Activated gamma-delta T cell treated with anti-CD3 and anti-CD28 coated beads, Interleukin-2, amount 50 U/mL, for 16 hours (primary cell): ENCODE data around the gene PFN4.
A peak's percentile ranks its signal among the peaks of the same experiment; 100 is the strongest.
"Not testable (repeated sequence)": the region's sequence is repeated elsewhere in the genome, so short reads cannot be mapped to it uniquely, and the experiment has no call there.

Source experiments
- DNase-seq: peaks from one replicate; pipeline ENCODE4 v3.0.0-alpha.2; 2020; ENCODE audit warnings: low read depth

PFN4 gene

GRCh38 chr2:24111407-24111901, 11.7 kb downstream of the PFN4 start:
- no peak for DNase-seq

DNA sequence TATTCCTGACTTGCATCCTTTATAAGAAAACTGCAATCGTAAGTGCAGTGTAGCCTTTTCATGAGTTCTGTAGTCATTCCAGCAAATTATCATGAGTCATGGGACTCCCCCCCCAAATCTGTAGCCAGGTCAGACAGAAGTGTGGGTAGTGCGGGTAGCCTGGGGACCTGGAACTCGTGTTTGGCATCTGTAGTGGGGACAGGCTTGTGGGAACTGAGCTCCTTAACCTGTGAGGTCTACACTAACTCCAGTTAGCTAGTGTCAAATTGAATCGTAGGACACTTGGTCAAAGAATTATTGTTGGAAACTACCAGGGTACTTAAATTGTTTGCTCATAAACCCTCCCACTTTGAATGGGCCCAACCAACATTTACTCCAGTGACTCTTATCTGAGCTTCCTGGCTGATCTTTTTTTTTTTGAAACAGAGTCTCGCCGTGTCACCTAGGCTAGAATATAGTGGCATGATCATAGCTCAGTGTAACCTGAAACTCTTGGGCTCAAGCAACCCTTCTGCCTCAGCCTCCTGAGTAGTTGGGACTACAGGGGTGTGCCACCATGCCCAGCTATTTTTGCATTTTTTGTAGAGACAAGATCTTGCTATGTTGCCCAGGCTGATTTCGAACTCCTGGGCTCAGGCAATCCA, 12.4 kb downstream of the PFN4 start:
- no peak for DNase-seq

GRCh38 chr2:24109431-24109830, 13.7 kb downstream of the PFN4 start:
- not testable (repeated sequence) for DNase-seq

GRCh38 chr2:24107336-24107735, 15.8 kb downstream of the PFN4 start:
- DNase-seq = no peak

GRCh38 chr2:24106786-24107185, 16.3 kb downstream of the PFN4 start:
- no peak for DNase-seq

- DNase-seq = no peak
Observed at GRCh38 chr2:24105816-24106215, 17.3 kb downstream of the PFN4 start.

DNA sequence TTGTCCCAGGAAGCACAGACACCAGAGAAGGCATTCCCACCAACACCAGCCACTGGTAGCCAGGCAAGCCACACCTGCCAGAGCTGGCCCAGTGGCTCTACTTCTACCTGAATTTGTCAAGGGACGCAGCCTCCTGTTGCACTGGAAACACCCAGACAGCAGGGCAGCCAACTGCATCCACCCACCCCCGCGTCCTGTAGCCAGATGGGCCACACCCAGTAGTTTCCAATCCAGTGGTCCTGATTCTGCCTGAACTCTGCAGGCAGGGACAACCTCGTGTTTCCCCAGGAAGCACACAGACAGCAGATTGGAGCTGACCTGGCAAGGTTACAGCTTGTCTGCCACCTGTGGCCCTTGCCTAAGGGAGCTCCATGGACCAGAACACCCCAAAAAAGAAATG, 18.2 kb downstream of the PFN4 start:
- DNase-seq = no peak

- DNase-seq = no peak
Observed at GRCh38 chr2:24104110-24104650, 19.0 kb downstream of the PFN4 start.

DNA sequence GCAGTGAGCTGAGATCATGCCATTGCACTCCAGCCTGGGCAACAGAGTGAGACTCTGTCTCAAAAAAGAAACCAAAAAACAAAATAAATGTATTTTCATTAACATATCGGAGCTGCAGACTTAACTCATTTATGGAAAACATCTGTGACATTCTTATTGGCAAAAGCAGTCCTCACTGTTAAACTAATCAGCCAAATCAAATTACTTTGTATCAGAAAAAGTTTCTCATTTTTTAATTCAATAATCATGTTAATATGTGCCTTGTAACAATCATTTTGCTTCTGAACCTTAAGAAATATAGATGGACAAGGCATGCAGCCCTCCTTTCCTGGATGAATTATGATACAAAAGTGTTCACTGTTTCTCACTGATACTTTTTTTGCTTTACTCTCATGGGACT, 20.5 kb downstream of the PFN4 start:
- DNase-seq = no peak

DNA sequence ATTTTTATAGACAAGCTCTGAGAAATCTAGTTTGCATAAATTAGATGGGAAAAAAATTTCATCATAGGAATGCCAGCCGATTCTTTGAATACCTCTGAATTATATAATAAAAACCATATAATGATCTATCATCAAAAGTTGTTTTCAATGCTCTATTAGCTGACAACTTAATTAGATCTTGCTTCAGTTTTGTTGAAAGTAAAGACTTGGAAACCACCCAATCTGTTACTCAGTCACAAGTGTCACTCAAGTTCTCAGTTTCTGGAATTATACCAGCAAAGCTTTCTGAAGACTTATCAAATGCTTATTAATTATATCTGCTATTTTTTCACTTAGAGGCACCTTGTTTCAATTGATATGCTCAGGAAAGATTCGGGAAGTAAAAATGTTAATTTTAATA, 21.1 kb downstream of the PFN4 start:
- DNase-seq = no peak

- not testable (repeated sequence) for DNase-seq
Observed at GRCh38 chr2:24100732-24101131, 22.4 kb downstream of the PFN4 start.

DNA sequence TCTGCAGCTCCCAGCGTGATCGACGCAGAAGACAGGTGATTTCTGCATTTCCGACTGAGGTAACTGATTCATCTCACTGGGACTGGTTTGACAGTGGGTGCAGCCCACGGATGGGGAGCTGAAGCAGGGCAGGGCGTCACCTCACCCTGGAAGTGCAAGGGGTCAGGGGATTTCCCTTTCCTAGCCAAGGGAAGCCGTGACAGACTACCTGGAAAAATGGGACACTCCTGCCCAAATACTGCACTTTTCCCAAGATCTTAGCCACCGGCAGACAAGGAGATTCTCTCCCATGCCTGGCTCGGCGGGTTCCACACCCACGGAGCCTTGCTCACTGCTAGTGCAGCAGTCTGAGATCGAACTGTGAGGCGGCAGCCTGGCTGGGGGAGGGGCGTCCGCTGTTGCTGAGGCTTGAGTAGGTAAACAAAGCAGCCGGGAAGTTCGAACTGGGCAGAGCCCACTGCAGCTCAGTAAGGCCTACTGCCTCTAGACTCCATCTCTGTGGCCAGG, 27.9 kb downstream of the PFN4 start:
- DNase-seq = not testable (repeated sequence)

DNA sequence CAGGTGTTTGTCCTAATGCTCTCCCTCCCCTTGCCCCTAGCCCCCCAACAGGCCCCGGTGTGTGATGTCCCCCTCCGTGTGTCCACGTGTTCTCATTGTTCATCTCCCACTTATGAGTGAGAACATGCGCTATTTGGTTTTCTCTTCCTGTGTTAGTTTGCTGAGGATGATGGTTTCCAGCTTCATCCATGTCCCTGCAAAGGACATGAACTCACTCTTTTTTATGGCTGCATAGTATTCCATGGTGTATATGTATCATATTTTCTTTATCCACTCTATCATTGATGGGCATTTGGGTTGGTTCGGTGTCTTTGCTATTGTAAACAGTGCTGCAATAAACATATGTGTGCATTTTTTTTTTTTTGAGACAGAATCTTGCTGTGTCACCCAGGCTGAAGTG, 29.9 kb downstream of the PFN4 start:
- not testable (repeated sequence) for DNase-seq

DNA sequence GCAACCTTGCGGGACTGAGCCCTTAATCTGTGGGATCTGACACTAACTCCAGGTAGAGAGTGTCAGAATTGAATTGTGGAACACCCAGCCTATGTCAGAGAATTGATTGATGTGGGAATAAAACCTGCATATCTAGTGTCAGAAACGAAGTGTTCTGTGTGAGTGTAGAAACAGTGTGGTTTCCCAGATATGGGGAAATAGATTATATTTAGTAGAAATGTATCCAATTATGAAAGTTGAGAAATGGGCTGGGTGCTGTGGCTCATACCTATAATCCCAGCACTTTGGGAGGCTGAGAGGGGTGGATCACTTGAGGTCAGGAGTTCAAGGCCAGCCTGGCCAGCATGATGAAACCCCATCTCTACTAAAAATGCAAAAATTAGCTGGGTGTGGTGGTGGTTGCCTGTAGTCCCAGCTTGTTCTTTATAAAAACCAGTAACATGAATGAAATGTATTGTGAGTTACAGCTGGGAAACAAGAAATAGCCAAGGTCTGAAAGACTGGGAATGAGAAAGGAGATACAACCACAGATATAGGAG, 34.2 kb downstream of the PFN4 start:
- DNase-seq = no peak

GRCh38 chr2:24087032-24087431, 36.1 kb downstream of the PFN4 start:
- DNase-seq = no peak

DNA sequence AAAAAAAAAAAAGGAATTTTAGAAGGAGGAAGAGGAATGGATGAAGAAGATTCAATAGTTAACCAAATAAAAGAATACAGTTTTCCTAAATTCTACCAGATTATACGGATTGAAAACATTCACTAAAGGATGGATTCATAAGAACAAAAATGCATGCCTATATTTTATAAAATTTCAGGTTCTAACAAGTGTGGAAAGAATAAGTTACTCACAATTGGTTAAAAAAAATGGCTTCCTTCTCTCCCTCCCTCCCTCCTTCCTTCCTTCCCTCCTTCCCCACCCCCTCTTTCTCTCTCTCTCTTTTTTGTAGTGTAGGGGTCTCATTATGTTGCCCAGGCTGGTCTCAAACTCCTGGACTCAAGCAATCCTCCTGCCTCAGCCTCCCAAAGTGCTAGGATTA, 36.9 kb downstream of the PFN4 start:
- DNase-seq = no peak

DNA sequence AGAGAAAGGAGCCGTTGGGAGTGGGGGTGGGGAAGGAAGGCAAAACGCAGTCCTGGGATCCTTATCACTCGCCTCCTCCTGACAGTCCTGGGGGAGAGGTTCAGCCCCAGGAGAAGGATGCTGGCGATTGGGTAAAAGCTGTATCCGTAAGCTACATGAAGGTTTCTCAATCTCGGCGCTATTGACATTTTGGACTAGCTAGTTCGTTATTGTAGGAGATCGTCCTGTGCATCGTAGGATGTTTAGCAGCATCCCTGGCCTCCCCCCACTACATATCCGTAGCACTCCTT, 38.0 kb downstream of the PFN4 start:
- DNase-seq = no peak

DNA sequence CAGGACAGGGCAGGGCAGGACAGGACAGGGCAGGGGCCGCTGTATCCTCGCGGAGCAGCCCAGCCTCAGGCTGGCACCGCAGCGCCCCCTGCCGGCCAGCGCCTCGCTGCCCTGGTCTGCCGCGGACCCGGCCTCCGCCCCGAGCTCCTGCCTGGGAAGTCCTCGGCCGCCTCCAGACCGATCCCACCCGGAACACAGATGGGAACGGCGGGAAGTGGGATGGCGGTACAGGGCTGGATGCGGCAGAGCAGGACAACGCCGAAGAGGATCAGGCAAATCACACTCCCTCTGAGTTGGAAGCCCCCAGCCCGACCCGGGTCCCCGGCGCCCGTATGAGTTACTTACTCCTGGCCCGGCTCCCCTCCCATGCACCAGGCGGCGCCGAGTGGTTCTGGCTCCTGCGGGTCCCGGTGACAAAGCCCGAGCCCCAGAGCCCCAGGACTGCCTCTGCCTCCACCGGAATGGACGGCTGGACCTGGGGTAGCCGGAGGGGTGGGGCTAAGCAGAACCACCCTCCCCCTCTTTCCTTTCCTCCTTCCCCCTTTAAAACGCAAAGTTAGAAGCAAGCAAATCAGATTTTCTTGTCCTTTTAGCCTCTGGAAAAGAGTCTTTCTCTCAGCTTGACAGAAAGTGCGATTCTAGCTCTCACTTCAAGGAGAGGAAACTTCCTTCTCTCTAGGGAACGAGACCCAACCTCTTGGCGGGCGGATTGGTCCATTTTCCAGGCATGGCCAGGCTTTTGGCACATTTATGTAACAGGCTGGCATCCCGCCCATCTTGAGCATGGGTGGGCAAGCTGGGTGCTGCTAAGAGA, 38.5 kb downstream of the PFN4 start, which contains the start of gene TP53I3:
Gene TP53I3 (minus strand): TSS at position 449 of the 814 bp plus-strand sequence. CDS start 508 bp downstream, outside the sequence.
- DNase-seq = peak; percentile 73

DNA sequence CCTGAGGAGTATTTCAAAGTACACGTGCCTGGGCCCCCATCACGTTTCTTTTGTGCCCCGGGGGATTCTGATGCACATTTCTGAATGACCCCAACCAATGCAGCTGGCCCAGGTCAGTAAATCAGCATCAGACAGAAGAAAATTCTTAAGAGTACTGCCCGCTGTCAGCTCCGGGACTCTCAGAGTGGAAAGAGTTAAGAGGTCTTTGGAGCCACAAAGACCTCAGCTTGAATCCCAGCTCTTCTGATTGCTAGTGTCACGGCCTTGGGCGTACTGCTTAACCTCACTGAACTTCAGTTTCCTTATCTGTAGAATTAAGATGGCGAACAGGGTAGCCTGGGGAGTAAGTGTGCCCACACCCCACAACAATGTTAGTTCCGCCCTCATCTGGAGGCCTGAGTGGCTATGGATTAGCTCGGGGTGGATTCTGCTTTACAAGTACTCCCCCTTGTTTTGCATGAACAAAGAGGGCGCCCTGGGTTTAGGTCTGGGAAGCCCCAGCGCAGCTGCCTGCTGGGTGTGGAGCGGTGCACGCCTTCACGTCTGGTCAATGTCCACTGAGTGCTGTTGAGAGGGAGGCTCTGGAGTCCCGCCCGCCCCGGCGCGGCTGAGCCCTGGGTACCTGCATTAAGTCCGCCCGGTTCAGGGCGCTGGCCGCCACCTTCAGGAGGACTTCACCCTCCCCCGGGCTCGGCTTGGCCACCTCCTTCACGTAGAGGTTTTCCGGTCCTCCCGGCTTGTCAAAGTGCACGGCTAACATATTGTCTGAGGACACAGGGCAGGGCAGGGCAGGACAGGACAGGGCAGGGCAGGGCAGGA, 39.4 kb downstream of the PFN4 start:
- DNase-seq = peak; percentile 16

GRCh38 chr2:24082787-24083566, 40.2 kb downstream of the PFN4 start:
- no peak for DNase-seq

- DNase-seq = no peak
Observed at GRCh38 chr2:24080701-24081100, 42.4 kb downstream of the PFN4 start.
